DMS114 treated with DMSO at 0.1 percent for 48 hours (cell line): Measurements from ENCODE around the gene TUBGCP6.

ENCODE experiments used
- DNase-seq: peaks from one replicate; lab custom pipeline; 2025; ENCODE audit not compliant: unreplicated experiment; lab: John Stamatoyannopoulos, UW

The TUBGCP6 gene

GRCh38 chr22:50227579-50228215 lies 17.1 kb downstream of the TUBGCP6 start:
- DNase-seq: no peak

GRCh38 chr22:50226875-50227165 lies 18.0 kb downstream of the TUBGCP6 start:
- no peak for DNase-seq

- DNase-seq: no peak
Observed at GRCh38 chr22:50226063-50226874, 18.6 kb downstream of the TUBGCP6 start.

- DNase-seq: no peak
Observed at GRCh38 chr22:50225200-50225969, 19.4 kb downstream of the TUBGCP6 start.

GRCh38 chr22:50224071-50224470 lies 20.8 kb downstream of the TUBGCP6 start:
- DNase-seq: no peak

GRCh38 chr22:50222508-50222907 lies 22.3 kb downstream of the TUBGCP6 start:
- no peak for DNase-seq

GRCh38 chr22:50221410-50222300 lies 23.2 kb downstream of the TUBGCP6 start:
- DNase-seq: no peak

- no peak for DNase-seq
Observed at GRCh38 chr22:50220603-50221409, 24.0 kb downstream of the TUBGCP6 start.

GRCh38 chr22:50219800-50220602 lies 24.8 kb downstream of the TUBGCP6 start:
- DNase-seq: no peak

- DNase-seq: no peak
Observed at GRCh38 chr22:50218996-50219727, 25.7 kb downstream of the TUBGCP6 start.

GRCh38 chr22:50218153-50218995 lies 26.4 kb downstream of the TUBGCP6 start:
- no peak for DNase-seq

- DNase-seq: no peak
Observed at GRCh38 chr22:50217543-50218152, 27.2 kb downstream of the TUBGCP6 start.

GRCh38 chr22:50216684-50217520 lies 27.9 kb downstream of the TUBGCP6 start:
- no peak for DNase-seq

GRCh38 chr22:50216055-50216683 lies 28.7 kb downstream of the TUBGCP6 start:
- no peak for DNase-seq

- no peak for DNase-seq
Observed at GRCh38 chr22:50215297-50216054, 29.3 kb downstream of the TUBGCP6 start.
